Peyer's patch (tissue), 4 donors: ENCODE results near the gene HMGB3.

ENCODE experiments used
- CTCF ChIP-seq, 6 experiments: fragments of 450-650 bp in 4 of 6; fragments of 200-600 bp in 2 of 6; sonication (generic) in 1 of 6; IDR thresholded peaks; one replicate each; pipeline ENCODE4 v1.5.1; 2017 to 2019; ENCODE audit warnings: antibody characterized with exemption in 6 of 6, mild to moderate bottlenecking in 3 of 6, moderate library complexity in 1 of 6
- POLR2A ChIP-seq, 2 donors: fragments of 450-650 bp; IDR thresholded peaks; one replicate each; pipeline ENCODE4 v1.5.1; 2017; ENCODE audit warnings: antibody characterized with exemption in 2 of 2, mild to moderate bottlenecking in 2 of 2, moderate library complexity in 2 of 2

- TF ChIP-seq CTCF (IDR thresholded peaks at IDR 0.05) (no peak), POLR2A (IDR thresholded peaks at IDR 0.05) (no peak)
Observed at GRCh38 chrX:150980711-150981110, 2.4 kb upstream of the HMGB3 start.
